Sigmoid colon (tissue), 7 donors: Measurements from ENCODE around the gene CFB. TPM values are rescaled to one million over a fixed set of nuclear protein-coding genes. Genes with fewer than 3 reads are reported as not detected.

Experiments
- polyA plus RNA-seq, 3 donors: library from polyadenylated mRNA; stranded (reverse); fragments of 200-250 nt; gene quantifications; one replicate each; pipeline ENCODE4 v1.2.3, GENCODE V29; 2013
- small RNA-seq, 3 donors: library from RNA; depleted of rRNA; stranded (forward); fragments of <200 nt; gene quantifications; one replicate each; pipeline ENCODE3, GENCODE V24; 2016
- total RNA-seq, 4 donors: library from RNA; depleted of rRNA; stranded (reverse); fragments of >200 nt; gene quantifications; one replicate each; pipeline ENCODE4 v1.1.0, GENCODE V29; 2016
- donor health status: healthy with polysubstance abuse.
- donor health status: Bipolar disorder and iron deficiency.
- donor health status: healthy.

CFB gene
- total and polyA plus RNA-seq, 7 donors: 3.6 to 118 (median 23.9) TPM

Small RNA genes lying within 50 kb of the gene (small RNA-seq; reads per million reads assigned to genes)
- gene AL645922.1: 0 reads per million in 3 donors

Other genes with a start within 250 kb of the CFB start
Only the 30 nearest of the 37 such genes appear.
- gene LY6G6C, start 224.3 kb upstream of the CFB start, total RNA-seq: not detected
- gene LY6G6C, start 224.3 kb upstream of the CFB start, polyA plus RNA-seq: 1 to 10 TPM in 2 of 3 donors, under 1 TPM in 1; 0.07 to 1.2 (median 1.2) TPM
- gene MPIG6B, start 222.7 kb upstream of the CFB start, total RNA-seq: not detected
- gene MPIG6B, start 222.7 kb upstream of the CFB start, polyA plus RNA-seq: under 1 TPM in 1 of 3 donors, not detected in 2; 0.13 TPM
- 100 to 1,000 TPM in 2 of 4 donors, 10 to 100 TPM in 2; 86.7 to 146 (median 107) TPM for gene DDAH2, start 216.8 kb upstream of the CFB start, total RNA-seq
- gene DDAH2, start 216.8 kb upstream of the CFB start, polyA plus RNA-seq: 100 to 1,000 TPM; 137 to 340 (median 213) TPM
- gene CLIC1, start 209.6 kb upstream of the CFB start, total RNA-seq: 100 to 1,000 TPM; 172 to 251 (median 214) TPM
- 100 to 1,000 TPM; 623 to 668 (median 634) TPM for gene CLIC1, start 209.6 kb upstream of the CFB start, polyA plus RNA-seq
- 10 to 100 TPM in 1 of 4 donors, 1 to 10 TPM in 3; 4.2 to 23.5 (median 5.7) TPM for gene MSH5, start 206.1 kb upstream of the CFB start, total RNA-seq
- gene MSH5, start 206.1 kb upstream of the CFB start, polyA plus RNA-seq: 10 to 100 TPM in 1 of 3 donors, 1 to 10 TPM in 1, not detected in 1; 1.6 to 18.7 TPM
- gene SAPCD1, start 183.4 kb upstream of the CFB start, total RNA-seq: 1 to 10 TPM in 3 of 4 donors, not detected in 1; 1.8 to 6.5 (median 4.2) TPM
- gene SAPCD1, start 183.4 kb upstream of the CFB start, polyA plus RNA-seq: 1 to 10 TPM in 2 of 3 donors, not detected in 1; 1.2 to 8.7 TPM
- 1 to 10 TPM in 1 of 4 donors, under 1 TPM in 2, not detected in 1; 0.14 to 3.9 (median 0.71) TPM for gene VWA7, start 168.8 kb upstream of the CFB start, total RNA-seq
- 1 to 10 TPM; 2.8 to 6.0 (median 3.6) TPM for gene VWA7, start 168.8 kb upstream of the CFB start, polyA plus RNA-seq
- 10 to 100 TPM; 16.0 to 36.2 (median 27.7) TPM for gene VARS1, start 150.3 kb upstream of the CFB start, total RNA-seq
- gene VARS1, start 150.3 kb upstream of the CFB start, polyA plus RNA-seq: 10 to 100 TPM in 1 of 3 donors, 1 to 10 TPM in 2; 6.0 to 50.9 (median 6.0) TPM
- 10 to 100 TPM; 29.6 to 53.5 (median 48.1) TPM for gene LSM2, start 139.1 kb upstream of the CFB start, total RNA-seq
- 10 to 100 TPM; 28.4 to 94.7 (median 49.9) TPM for gene LSM2, start 139.1 kb upstream of the CFB start, polyA plus RNA-seq
- 1 to 10 TPM; 1.1 to 2.3 (median 1.8) TPM for gene HSPA1L, start 130.8 kb upstream of the CFB start, total RNA-seq
- gene HSPA1L, start 130.8 kb upstream of the CFB start, polyA plus RNA-seq: 1 to 10 TPM in 1 of 3 donors, under 1 TPM in 2; 0.23 to 1.2 (median 0.60) TPM
- gene HSPA1A, start 130.6 kb upstream of the CFB start, total RNA-seq: 100 to 1,000 TPM; 147 to 321 (median 168) TPM
- 10 to 100 TPM; 39.0 to 70.1 (median 63.1) TPM for gene HSPA1A, start 130.6 kb upstream of the CFB start, polyA plus RNA-seq
- gene HSPA1B, start 118.4 kb upstream of the CFB start, total RNA-seq: 100 to 1,000 TPM in 3 of 4 donors, 10 to 100 TPM in 1; 72.6 to 237 (median 113) TPM
- gene HSPA1B, start 118.4 kb upstream of the CFB start, polyA plus RNA-seq: 100 to 1,000 TPM in 1 of 3 donors, 10 to 100 TPM in 2; 63.1 to 116 (median 64.3) TPM
- gene NEU1, start 83.3 kb upstream of the CFB start, total RNA-seq: 10 to 100 TPM; 31.3 to 43.2 (median 33.6) TPM
- 10 to 100 TPM; 15.0 to 41.1 (median 31.9) TPM for gene NEU1, start 83.3 kb upstream of the CFB start, polyA plus RNA-seq
- gene SLC44A4, start 67.1 kb upstream of the CFB start, total RNA-seq: 1 to 10 TPM in 2 of 4 donors, not detected in 2; 1.4 to 8.0 TPM
- 100 to 1,000 TPM in 2 of 3 donors, 10 to 100 TPM in 1; 78.1 to 252 (median 106) TPM for gene SLC44A4, start 67.1 kb upstream of the CFB start, polyA plus RNA-seq
- 10 to 100 TPM; 31.3 to 34.3 (median 33.8) TPM for gene EHMT2, start 48.4 kb upstream of the CFB start, total RNA-seq
- 10 to 100 TPM; 11.8 to 45.0 (median 17.4) TPM for gene EHMT2, start 48.4 kb upstream of the CFB start, polyA plus RNA-seq
- 1 to 10 TPM in 3 of 4 donors, under 1 TPM in 1; 0.83 to 2.1 (median 1.1) TPM for gene ZBTB12, start 44.0 kb upstream of the CFB start, total RNA-seq
- gene ZBTB12, start 44.0 kb upstream of the CFB start, polyA plus RNA-seq: 1 to 10 TPM in 2 of 3 donors, under 1 TPM in 1; 0.92 to 4.3 (median 1.2) TPM
- 10 to 100 TPM in 3 of 4 donors, 1 to 10 TPM in 1; 4.9 to 17.7 (median 13.6) TPM for gene C2, start 18.4 kb upstream of the CFB start, total RNA-seq
- gene C2, start 18.4 kb upstream of the CFB start, polyA plus RNA-seq: 10 to 100 TPM; 10.2 to 39.2 (median 23.1) TPM
- 10 to 100 TPM; 60.1 to 96.9 (median 75.8) TPM for gene NELFE, start 12.9 kb downstream of the CFB start, total RNA-seq
- 10 to 100 TPM; 52.5 to 73.5 (median 58.9) TPM for gene NELFE, start 12.9 kb downstream of the CFB start, polyA plus RNA-seq
- gene SKIC2, start 13.1 kb downstream of the CFB start, total RNA-seq: 10 to 100 TPM; 22.1 to 73.4 (median 33.4) TPM
- 10 to 100 TPM; 25.0 to 68.2 (median 30.6) TPM for gene SKIC2, start 13.1 kb downstream of the CFB start, polyA plus RNA-seq
- gene DXO, start 26.0 kb downstream of the CFB start, total RNA-seq: 10 to 100 TPM; 11.4 to 22.7 (median 18.3) TPM
- 10 to 100 TPM in 1 of 3 donors, 1 to 10 TPM in 2; 8.4 to 17.3 (median 9.9) TPM for gene DXO, start 26.0 kb downstream of the CFB start, polyA plus RNA-seq
- 100 to 1,000 TPM in 3 of 4 donors, 10 to 100 TPM in 1; 46.7 to 254 (median 179) TPM for gene C4A, start 36.0 kb downstream of the CFB start, total RNA-seq
- gene C4A, start 36.0 kb downstream of the CFB start, polyA plus RNA-seq: 10 to 100 TPM in 1 of 3 donors, 1 to 10 TPM in 2; 2.3 to 63.4 (median 3.0) TPM
- gene C4B, start 68.7 kb downstream of the CFB start, total RNA-seq: 100 to 1,000 TPM in 2 of 4 donors, 10 to 100 TPM in 2; 74.2 to 291 (median 155) TPM
- gene C4B, start 68.7 kb downstream of the CFB start, polyA plus RNA-seq: 10 to 100 TPM in 1 of 3 donors, 1 to 10 TPM in 2; 3.2 to 64.7 (median 4.2) TPM
- gene CYP21A2, start 92.3 kb downstream of the CFB start, total RNA-seq: 1 to 10 TPM; 1.1 to 4.9 (median 3.2) TPM
- 1 to 10 TPM in 1 of 3 donors, under 1 TPM in 1, not detected in 1; 0.57 to 1.2 TPM for gene CYP21A2, start 92.3 kb downstream of the CFB start, polyA plus RNA-seq
- gene TNXB, start 163.2 kb downstream of the CFB start, total RNA-seq: 100 to 1,000 TPM in 3 of 4 donors, 10 to 100 TPM in 1; 66.0 to 224 (median 116) TPM
- 10 to 100 TPM in 1 of 3 donors, 1 to 10 TPM in 2; 1.4 to 16.4 (median 7.2) TPM for gene TNXB, start 163.2 kb downstream of the CFB start, polyA plus RNA-seq
- 10 to 100 TPM; 24.5 to 73.4 (median 24.8) TPM for gene ATF6B, start 182.2 kb downstream of the CFB start, total RNA-seq
- 10 to 100 TPM; 10.9 to 93.6 (median 14.4) TPM for gene ATF6B, start 182.2 kb downstream of the CFB start, polyA plus RNA-seq
- gene FKBPL, start 184.2 kb downstream of the CFB start, total RNA-seq: 1 to 10 TPM; 2.1 to 5.5 (median 4.2) TPM
- 10 to 100 TPM in 1 of 3 donors, 1 to 10 TPM in 2; 4.9 to 10.4 (median 6.0) TPM for gene FKBPL, start 184.2 kb downstream of the CFB start, polyA plus RNA-seq
- 1 to 10 TPM; 1.8 to 6.1 (median 3.1) TPM for gene PRRT1, start 205.8 kb downstream of the CFB start, total RNA-seq
- 1 to 10 TPM in 2 of 3 donors, under 1 TPM in 1; 0.46 to 3.3 (median 1.8) TPM for gene PRRT1, start 205.8 kb downstream of the CFB start, polyA plus RNA-seq
- gene PPT2, start 208.0 kb downstream of the CFB start, total RNA-seq: 100 to 1,000 TPM in 2 of 4 donors, 10 to 100 TPM in 2; 15.5 to 126 (median 62.7) TPM
- 10 to 100 TPM in 1 of 3 donors, 1 to 10 TPM in 2; 3.0 to 13.0 (median 5.4) TPM for gene PPT2, start 208.0 kb downstream of the CFB start, polyA plus RNA-seq
- 10 to 100 TPM in 3 of 4 donors, 1 to 10 TPM in 1; 8.1 to 24.4 (median 14.3) TPM for gene EGFL8, start 218.5 kb downstream of the CFB start, total RNA-seq
- gene EGFL8, start 218.5 kb downstream of the CFB start, polyA plus RNA-seq: 10 to 100 TPM in 2 of 3 donors, 1 to 10 TPM in 1; 2.3 to 15.1 (median 13.8) TPM
- gene AGPAT1, start 230.0 kb downstream of the CFB start, total RNA-seq: 10 to 100 TPM; 32.4 to 45.7 (median 36.5) TPM
- gene AGPAT1, start 230.0 kb downstream of the CFB start, polyA plus RNA-seq: 10 to 100 TPM; 36.6 to 54.2 (median 37.9) TPM